Fibroblast of lung (primary cell): ENCODE measurements around the gene PSMD8. TPM values are rescaled to one million over a fixed set of nuclear protein-coding genes. Genes with fewer than 3 reads are reported as not detected.

Experiments
- DNase-seq, 2 donors: peaks; one replicate each; pipeline versions ENCODE4 v3.0.0 to v3.0.0-alpha.2; 2010; ENCODE audit warnings: low read depth in 2 of 2
- H2AFZ ChIP-seq: 2 replicates; pipeline ENCODE4 v1.5.1; 2012; ENCODE audit warnings: low read length, control low read depth, inconsistent platforms
- H3K27ac ChIP-seq: 2 replicates; pipeline ENCODE4 v1.5.1; 2011; ENCODE audit warnings: low read length, control low read depth; ENCODE audit not compliant: insufficient read depth
- H3K27me3 ChIP-seq: 2 replicates; pipeline ENCODE4 v1.5.1; 2011; ENCODE audit warnings: mild to moderate bottlenecking, low read length; ENCODE audit not compliant: control insufficient read depth, insufficient read depth
- H3K36me3 ChIP-seq: 2 replicates; pipeline ENCODE4 v1.5.1; 2011; ENCODE audit warnings: low read length; ENCODE audit not compliant: control insufficient read depth, insufficient read depth
- H3K4me1 ChIP-seq: 2 replicates; pipeline ENCODE4 v1.5.1; 2011; ENCODE audit warnings: low read length; ENCODE audit not compliant: control insufficient read depth, insufficient read depth; ENCODE audit errors: extremely low read depth
- H3K4me2 ChIP-seq: 2 replicates; pipeline ENCODE4 v1.5.1; 2011; ENCODE audit warnings: low read length, control low read depth; ENCODE audit not compliant: insufficient read depth; ENCODE audit errors: extremely low read depth
- H3K4me3 ChIP-seq, 4 experiments: fragments of 200-600 bp in 1 of 4; sonication (generic) in 1 of 4; replicated peaks in 1 of 4; 2 replicates each; pipeline ENCODE4 v1.5.1; 2011 to 2016; ENCODE audit warnings: low read length in 4 of 4, low read depth in 3 of 4, mild to moderate bottlenecking in 3 of 4, control low read depth in 2 of 4, inconsistent platforms in 1 of 4, mixed read lengths in 1 of 4; ENCODE audit not compliant: insufficient read depth in 1 of 4; ENCODE audit errors: control extremely low read depth in 1 of 4
- H3K79me2 ChIP-seq: 2 replicates; pipeline ENCODE4 v1.5.1; 2012; ENCODE audit warnings: mild to moderate bottlenecking, low read length, inconsistent platforms; ENCODE audit not compliant: control insufficient read depth, insufficient read depth
- H3K9ac ChIP-seq: 2 replicates; pipeline ENCODE4 v1.5.1; 2011; ENCODE audit warnings: mild to moderate bottlenecking, low read length, control low read depth; ENCODE audit not compliant: insufficient read depth
- H3K9me3 ChIP-seq: 2 replicates; pipeline ENCODE4 v1.5.1; 2012; ENCODE audit warnings: low read depth, low read length; ENCODE audit not compliant: control insufficient read depth, insufficient read depth
- H4K20me1 ChIP-seq: 2 replicates; pipeline ENCODE4 v1.5.1; 2011; ENCODE audit warnings: low read length; ENCODE audit not compliant: control insufficient read depth, insufficient read depth; ENCODE audit errors: extremely low read depth
- CTCF ChIP-seq, 2 donors: IDR thresholded peaks in 1 of 2; conservative IDR thresholded peaks in 1 of 2; 1 replicate in 1 of 2; 2 replicates in 1 of 2; pipeline ENCODE4 v1.5.1; 2011 to 2012; ENCODE audit warnings: low read length in 2 of 2, control low read depth in 1 of 2, inconsistent platforms in 1 of 2, low read depth in 1 of 2, mild to moderate bottlenecking in 1 of 2
- EZH2 ChIP-seq: IDR thresholded peaks from 2 replicates; pipeline ENCODE4 v1.5.1; 2012; ENCODE audit warnings: low read length, control low read depth, mild to moderate bottlenecking; ENCODE audit errors: missing control alignments
- polyA plus RNA-seq, 2 donors: library from polyadenylated mRNA; depleted of rRNA in 1 of 2; stranded (reverse) in 1 of 2; unstranded in 1 of 2; fragments of >200 nt; gene quantifications; 2 replicates each; pipeline ENCODE4 v1.2.1, GENCODE V29; 2011 to 2012; ENCODE audit warnings: missing spikeins in 1 of 2
- total RNA-seq: library from RNA; depleted of rRNA; stranded (reverse); fragments of >200 nt; gene quantifications from 2 replicates; pipeline ENCODE4 v1.2.1, GENCODE V29; 2014

The PSMD8 gene
- total and polyA plus RNA-seq, 2 donors (not counting 1 experiment from before 2014, with no cell fraction given), result 217 to 287 TPM

GRCh38 chr19:38421856-38422255 is 47.5 kb downstream of the PSMD8 start:
- H2AFZ ChIP-seq, result no peak overlapping the region
- H3K9ac ChIP-seq, result no peak overlapping the region
- H3K36me3 ChIP-seq, result no peaks in the 10 kb centered on the region
- H4K20me1 ChIP-seq, result no peaks in the 10 kb centered on the region
- no peaks in the 10 kb centered on the region for H3K79me2 ChIP-seq
- H3K27ac ChIP-seq, result no peak overlapping the region
- DNase-seq, result no peak
- TF ChIP-seq CTCF (conservative IDR thresholded peaks at IDR 0.05 in 1 of 2, IDR thresholded peaks at IDR 0.05 in 1 of 2; ENCODE audit: low read depth in 1 of 2, low read length in 2 of 2) (no peak), EZH2 (no peak)
- no peaks in the 10 kb centered on the region for H3K4me1 ChIP-seq
- no peak overlapping the region for H3K4me2 ChIP-seq
- H3K4me3 ChIP-seq, result no peak overlapping the region
- H3K27me3 ChIP-seq, result peaks cover 18% of the 10 kb centered on the region
- H3K9me3 ChIP-seq, result no peaks in the 10 kb centered on the region

- Histone ChIP-seq H3K27me3 (peaks cover 18% of the 10 kb centered on the region), H3K36me3 (no peaks in the 10 kb centered on the region), H3K9me3 (no peaks in the 10 kb centered on the region), H3K27ac (no peak overlapping the region), H3K79me2 (no peaks in the 10 kb centered on the region), H3K4me3 (no peak overlapping the region), H4K20me1 (no peaks in the 10 kb centered on the region), H3K4me2 (no peak overlapping the region), H3K4me1 (no peaks in the 10 kb centered on the region), H2AFZ (no peak overlapping the region), H3K9ac (no peak overlapping the region)
- TF ChIP-seq CTCF (conservative IDR thresholded peaks at IDR 0.05 in 1 of 2, IDR thresholded peaks at IDR 0.05 in 1 of 2; ENCODE audit: low read depth in 1 of 2, low read length in 2 of 2) (no peak), EZH2 (no peak)
- no peak for DNase-seq
Measured at GRCh38 chr19:38422438-38422837, 48.1 kb downstream of the PSMD8 start.

- Histone ChIP-seq H2AFZ (no peak overlapping the region), H3K27ac (no peak overlapping the region), H3K4me1 (no peaks in the 10 kb centered on the region), H3K9me3 (no peaks in the 10 kb centered on the region), H4K20me1 (no peaks in the 10 kb centered on the region), H3K9ac (no peak overlapping the region), H3K27me3 (peaks cover 8% of the 10 kb centered on the region), H3K79me2 (no peaks in the 10 kb centered on the region), H3K36me3 (no peaks in the 10 kb centered on the region), H3K4me2 (no peak overlapping the region), H3K4me3 (no peak overlapping the region)
- no peak for DNase-seq
- no peak for TF ChIP-seq EZH2
- TF ChIP-seq CTCF (conservative IDR thresholded peaks at IDR 0.05 in 1 of 2, IDR thresholded peaks at IDR 0.05 in 1 of 2; ENCODE audit: low read depth in 1 of 2, low read length in 2 of 2), result no peak
Measured at GRCh38 chr19:38424272-38424671, 49.9 kb downstream of the PSMD8 start.
